Mucosa of stomach (tissue), 1 donor: ENCODE data around the gene OSBP2.

ENCODE experiments used
- H3K27me3 ChIP-seq: one replicate; pipeline ENCODE4 v1.7.0; 2013; ENCODE audit warnings: mild to moderate bottlenecking, low read length; ENCODE audit not compliant: control insufficient read depth, insufficient read depth
- H3K36me3 ChIP-seq: one replicate; pipeline ENCODE4 v1.7.0; 2013; ENCODE audit warnings: low read length; ENCODE audit not compliant: control insufficient read depth, insufficient read depth
- H3K4me1 ChIP-seq: one replicate; pipeline ENCODE4 v1.7.0; 2013; ENCODE audit warnings: mild to moderate bottlenecking, low read length; ENCODE audit not compliant: control insufficient read depth, insufficient read depth
- H3K4me3 ChIP-seq: one replicate; pipeline ENCODE4 v1.7.0; 2013; ENCODE audit warnings: low read length
- H3K9ac ChIP-seq: one replicate; pipeline ENCODE4 v1.7.0; 2013; ENCODE audit warnings: mild to moderate bottlenecking, low read length, moderate library complexity
- H3K9me3 ChIP-seq: one replicate; pipeline ENCODE4 v1.7.0; 2013; ENCODE audit warnings: mild to moderate bottlenecking, low read length, moderate library complexity; ENCODE audit not compliant: control insufficient read depth
- donor health status: Pancreatic carcinoma.

The OSBP2 gene

DNA sequence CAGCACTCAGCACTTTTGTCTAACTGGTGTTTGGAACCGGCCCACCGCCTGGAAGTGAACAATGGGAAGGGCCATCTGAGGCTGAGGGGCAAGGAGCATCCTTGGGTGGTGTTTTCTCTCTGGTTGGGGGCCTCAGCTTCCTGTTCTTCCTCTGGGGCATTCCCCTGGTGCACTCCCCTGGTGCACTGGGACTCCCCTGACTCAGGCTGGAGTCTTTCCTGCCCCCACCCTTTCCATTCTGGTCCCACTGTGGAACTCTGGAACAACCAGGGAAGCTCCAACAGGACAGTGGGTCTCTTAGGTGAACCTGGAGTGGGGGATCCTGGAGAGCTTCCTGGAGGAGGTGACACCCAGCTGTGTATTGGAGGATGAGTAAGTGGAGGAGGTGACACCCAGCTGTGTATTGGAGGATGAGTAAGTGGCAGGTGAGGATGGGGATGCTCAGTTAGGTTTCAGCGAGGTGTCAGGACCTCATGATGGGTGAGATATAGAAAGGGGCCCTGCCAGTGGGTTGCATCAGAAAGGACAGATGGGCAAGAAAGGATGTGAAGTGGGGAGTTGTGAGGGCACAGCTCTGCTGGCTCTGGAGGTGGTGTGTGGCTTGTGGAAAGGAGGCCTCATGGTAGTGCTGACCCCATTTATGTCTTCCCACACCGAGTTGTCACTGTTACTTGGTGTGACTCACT is 132.1 kb downstream of the OSBP2 start:
- Histone ChIP-seq H3K4me3 (no peak overlapping the region), H3K4me1 (no peaks in the 10 kb centered on the region), H3K36me3 (no peaks in the 10 kb centered on the region), H3K27me3 (peaks cover 32% of the 10 kb centered on the region), H3K9me3 (no peaks in the 10 kb centered on the region), H3K9ac (no peak overlapping the region)

DNA sequence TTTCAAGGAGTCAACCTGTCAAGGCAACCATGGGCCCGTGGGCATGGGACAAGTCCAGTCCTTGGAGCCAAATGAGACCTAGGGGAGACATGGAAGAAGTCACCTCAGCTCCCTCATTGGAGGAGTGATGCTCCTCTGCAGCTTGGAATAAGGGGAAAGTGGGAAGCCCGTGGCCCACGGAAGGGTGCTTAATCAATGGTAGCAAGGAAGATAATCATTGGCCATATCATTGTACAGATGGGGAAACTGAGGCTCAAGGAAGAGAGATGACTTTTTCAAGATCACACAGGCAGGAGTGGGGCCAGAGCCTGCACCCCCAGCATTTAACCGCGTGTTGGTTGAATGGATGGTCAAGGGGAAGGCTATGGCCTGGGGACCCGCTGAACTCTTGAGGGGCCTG is 133.0 kb downstream of the OSBP2 start:
- peaks cover 23% of the 10 kb centered on the region for H3K27me3 ChIP-seq
- H3K4me3 ChIP-seq: no peak overlapping the region
- no peaks in the 10 kb centered on the region for H3K4me1 ChIP-seq
- H3K9me3 ChIP-seq: no peaks in the 10 kb centered on the region
- H3K36me3 ChIP-seq: no peaks in the 10 kb centered on the region
- no peak overlapping the region for H3K9ac ChIP-seq

DNA sequence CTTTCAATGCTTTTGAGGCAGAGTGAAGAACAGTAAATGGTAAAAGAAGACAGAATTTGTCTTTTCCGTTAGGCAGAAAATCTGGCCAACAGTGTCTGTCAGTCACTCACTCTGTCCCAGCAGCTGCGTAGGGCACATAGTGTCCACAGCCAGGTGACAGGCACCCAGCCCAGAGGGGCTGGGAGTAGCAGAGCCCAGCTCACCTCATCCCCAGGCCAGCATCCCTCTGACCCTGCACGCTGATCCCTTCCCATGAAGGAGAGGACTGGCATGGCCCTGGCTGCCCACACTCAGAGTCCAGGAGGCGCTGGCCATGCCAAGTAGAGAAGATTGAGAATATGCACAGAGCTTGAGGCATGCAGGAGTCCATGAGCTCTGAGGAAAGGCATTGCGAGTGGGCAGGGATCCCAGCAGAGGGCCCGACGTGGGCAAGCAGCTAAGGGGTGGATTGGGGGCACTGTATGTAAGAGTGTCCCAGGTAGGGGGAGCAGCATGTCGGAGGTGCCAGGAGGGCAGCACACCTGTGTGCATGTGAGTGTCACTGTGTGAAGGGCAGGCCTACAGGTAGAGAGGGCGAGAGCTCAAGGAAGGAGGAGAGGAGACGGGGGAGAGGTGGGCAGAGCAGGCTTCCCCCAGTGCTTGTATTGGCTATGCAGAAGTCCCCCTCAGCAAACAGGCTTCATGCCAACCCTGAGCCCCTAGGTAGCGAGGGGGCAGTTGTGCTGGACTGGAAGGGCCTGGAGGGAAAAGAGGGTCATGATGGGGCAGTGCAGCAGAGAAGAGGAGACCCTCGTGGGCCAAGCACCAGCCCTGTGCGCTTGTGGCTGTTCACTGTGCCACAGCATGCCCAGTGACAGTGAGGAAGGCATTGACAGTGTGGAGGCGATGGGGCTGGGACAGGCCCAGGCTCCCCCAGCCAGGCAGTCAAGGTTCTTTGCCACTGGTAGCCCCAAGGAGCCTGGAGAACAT is 133.8 kb downstream of the OSBP2 start:
- peaks cover 8% of the 10 kb centered on the region for H3K4me1 ChIP-seq
- H3K9ac ChIP-seq: no peak overlapping the region
- no peaks in the 10 kb centered on the region for H3K9me3 ChIP-seq
- H3K36me3 ChIP-seq: no peaks in the 10 kb centered on the region
- peaks cover 15% of the 10 kb centered on the region for H3K27me3 ChIP-seq
- no peak overlapping the region for H3K4me3 ChIP-seq

DNA sequence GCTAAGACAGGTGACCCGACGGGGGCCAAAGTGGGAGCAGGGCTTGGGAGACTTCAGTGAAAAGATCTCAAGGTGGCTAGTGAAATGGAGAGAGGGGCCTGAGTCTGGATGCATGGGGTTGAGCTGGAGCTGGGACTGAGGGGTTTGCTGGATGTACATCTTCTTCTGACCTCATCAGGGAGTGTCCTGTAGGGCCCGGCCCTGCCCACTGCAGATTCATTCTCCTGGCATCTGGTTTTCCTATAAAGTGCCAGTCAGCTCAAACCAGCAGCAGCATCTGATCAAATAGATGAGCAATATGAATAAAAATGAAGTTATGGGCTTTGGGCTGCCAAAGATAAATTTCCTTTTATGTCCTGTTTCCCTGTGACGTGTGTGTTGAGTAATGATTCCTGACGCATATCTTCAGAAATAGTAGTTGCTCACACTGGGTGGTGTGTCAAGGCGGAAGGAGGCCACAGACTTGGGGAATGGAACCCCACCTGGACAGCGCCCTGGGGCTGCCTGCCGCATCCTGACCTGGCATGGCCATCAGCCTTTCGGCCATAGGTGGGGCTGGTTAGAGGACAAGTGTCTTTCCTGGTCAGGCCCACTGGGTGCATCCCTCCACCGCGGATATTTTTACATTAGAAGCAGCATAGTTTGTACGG is 135.4 kb downstream of the OSBP2 start:
- Histone ChIP-seq H3K4me3 (no peak overlapping the region), H3K9me3 (no peaks in the 10 kb centered on the region), H3K36me3 (no peaks in the 10 kb centered on the region), H3K9ac (no peak overlapping the region), H3K4me1 (peaks cover 9% of the 10 kb centered on the region), H3K27me3 (peaks cover under 1% of the 10 kb centered on the region)

DNA sequence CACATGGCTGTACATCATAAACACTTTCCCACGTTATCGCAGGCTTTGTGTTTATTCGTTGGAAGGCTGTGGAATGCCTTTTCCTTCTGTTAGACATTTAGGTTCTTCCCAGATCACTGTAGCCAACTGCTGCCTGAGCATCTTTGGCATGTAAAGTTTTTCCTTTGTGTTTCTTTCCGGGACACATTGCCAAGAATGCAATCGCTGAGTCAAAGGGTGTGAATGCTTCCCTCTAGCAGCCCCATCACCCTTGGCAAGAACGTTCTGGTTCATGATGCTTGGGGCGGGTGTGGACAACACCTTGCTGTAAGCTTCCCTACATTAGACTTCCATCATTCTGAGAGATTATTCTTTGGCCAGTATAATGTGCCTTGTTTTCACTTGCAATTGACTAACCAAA is 136.2 kb downstream of the OSBP2 start:
- Histone ChIP-seq H3K27me3 (no peaks in the 10 kb centered on the region), H3K4me3 (no peak overlapping the region), H3K4me1 (peaks cover 9% of the 10 kb centered on the region), H3K36me3 (no peaks in the 10 kb centered on the region), H3K9me3 (no peaks in the 10 kb centered on the region), H3K9ac (no peak overlapping the region)

DNA sequence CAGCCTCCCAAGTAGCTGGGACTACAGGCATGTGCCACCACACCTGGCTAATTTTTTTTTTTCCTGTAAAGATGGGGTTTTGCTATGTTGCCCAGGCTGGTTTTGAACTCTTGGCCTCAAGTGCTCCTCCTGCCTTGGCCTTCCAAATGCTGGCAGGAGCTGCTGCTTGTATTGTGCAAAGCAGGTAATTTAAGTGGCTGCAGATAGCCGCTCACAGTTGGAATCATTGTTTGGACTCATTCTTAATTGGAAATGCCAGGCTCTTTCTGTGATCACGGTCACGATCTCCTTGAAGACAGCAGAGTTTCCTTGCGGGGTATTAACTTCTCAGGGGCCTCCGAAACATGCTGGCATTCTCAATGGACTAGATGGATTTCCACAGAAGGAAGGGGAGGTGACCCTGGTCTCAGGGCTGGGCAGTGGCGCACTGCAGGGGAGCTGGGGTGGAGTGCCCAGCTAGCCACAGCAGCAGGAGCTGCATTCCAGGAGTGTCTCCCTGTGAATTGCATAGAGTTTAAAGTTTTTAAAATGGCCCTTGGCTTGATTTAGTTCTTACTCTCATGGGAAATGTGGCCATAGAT is 137.8 kb downstream of the OSBP2 start:
- Histone ChIP-seq H3K36me3 (no peaks in the 10 kb centered on the region), H3K27me3 (no peaks in the 10 kb centered on the region), H3K9me3 (no peaks in the 10 kb centered on the region), H3K4me1 (peaks cover 9% of the 10 kb centered on the region), H3K9ac (no peak overlapping the region), H3K4me3 (no peak overlapping the region)

DNA sequence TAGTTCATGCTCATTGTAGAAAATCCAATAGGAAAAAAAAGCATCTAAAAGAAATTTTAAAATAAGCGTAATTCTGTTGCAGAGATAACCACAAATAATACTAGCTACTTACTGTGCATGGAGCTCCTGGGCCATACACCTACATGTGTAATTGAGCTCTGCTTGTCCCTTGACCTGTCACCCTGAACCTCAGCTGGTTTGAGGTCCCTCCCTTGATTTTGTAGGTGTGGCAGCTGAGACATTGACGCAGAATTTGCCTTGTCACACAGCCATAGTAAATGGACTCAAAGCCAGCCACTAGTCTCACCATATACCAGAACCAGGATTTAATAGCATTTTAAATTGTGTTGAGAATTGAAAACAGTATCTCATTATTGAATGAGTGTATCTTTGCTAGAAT is 138.6 kb downstream of the OSBP2 start:
- no peak overlapping the region for H3K4me3 ChIP-seq
- no peaks in the 10 kb centered on the region for H3K27me3 ChIP-seq
- peaks cover 9% of the 10 kb centered on the region for H3K4me1 ChIP-seq
- H3K9me3 ChIP-seq: peaks cover 4% of the 10 kb centered on the region
- no peak overlapping the region for H3K9ac ChIP-seq
- no peaks in the 10 kb centered on the region for H3K36me3 ChIP-seq

DNA sequence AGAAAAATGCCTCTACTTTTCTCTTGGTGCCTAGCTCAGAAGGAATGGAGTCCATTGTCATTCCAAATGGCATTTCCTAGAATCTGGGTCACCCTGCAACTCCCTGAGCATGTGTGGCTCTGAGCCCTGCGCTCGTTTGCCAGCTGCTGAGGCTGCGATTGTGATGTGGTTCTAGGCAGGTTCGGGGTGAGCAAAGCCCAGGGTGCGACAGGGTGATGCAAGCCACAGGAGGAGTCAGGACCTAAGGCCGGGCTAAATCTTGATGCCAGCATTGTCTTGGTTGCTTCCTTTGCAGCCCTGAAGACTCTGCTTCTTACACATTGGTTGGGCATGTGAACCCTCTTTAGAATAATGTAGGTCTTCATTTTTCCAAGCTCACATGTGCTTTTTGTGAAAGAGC is 142.9 kb downstream of the OSBP2 start:
- Histone ChIP-seq H3K4me1 (peaks cover 9% of the 10 kb centered on the region), H3K27me3 (no peaks in the 10 kb centered on the region), H3K9me3 (peaks cover 4% of the 10 kb centered on the region), H3K4me3 (no peak overlapping the region), H3K36me3 (no peaks in the 10 kb centered on the region), H3K9ac (no peak overlapping the region)

DNA sequence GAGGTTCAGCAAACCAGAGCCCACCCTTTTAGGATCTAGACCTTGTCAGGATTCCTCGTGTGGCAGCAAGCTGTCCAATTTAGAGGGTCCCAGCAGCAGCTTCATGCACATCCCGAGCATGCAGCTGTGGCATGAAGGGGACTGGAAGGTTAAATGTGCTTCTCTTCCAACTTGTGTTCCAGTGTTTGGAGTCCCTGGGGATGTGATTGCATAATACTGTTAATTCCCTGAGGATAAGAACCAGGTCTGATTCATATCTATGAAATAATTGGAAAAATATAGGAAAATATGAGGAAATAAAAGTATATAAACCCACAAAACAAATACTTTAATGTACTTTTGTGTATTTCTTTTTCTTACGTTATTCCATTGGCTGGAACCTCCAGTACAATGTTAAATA is 143.4 kb downstream of the OSBP2 start:
- Histone ChIP-seq H3K9me3 (peaks cover 4% of the 10 kb centered on the region), H3K4me1 (peaks cover 5% of the 10 kb centered on the region), H3K4me3 (no peak overlapping the region), H3K9ac (no peak overlapping the region), H3K27me3 (no peaks in the 10 kb centered on the region), H3K36me3 (no peaks in the 10 kb centered on the region)

DNA sequence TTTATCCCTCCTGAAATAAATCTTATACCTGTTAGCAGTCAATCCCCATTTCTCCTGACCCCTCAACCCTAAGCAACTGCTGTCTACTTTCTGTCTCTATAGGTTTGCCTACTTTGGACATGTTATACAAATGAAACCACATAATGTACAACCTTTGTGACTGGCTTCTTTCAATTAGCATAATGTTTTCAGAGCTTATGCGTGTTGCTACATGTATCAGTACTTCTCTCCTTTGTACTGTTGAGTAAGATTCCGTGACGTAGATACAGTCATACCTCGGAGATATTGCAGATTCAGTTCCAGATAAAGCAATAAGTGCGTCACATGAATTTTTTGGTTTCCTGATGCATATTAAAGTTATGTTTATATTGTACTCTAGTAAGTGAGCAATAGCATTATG is 146.6 kb downstream of the OSBP2 start:
- H3K9me3 ChIP-seq: peaks cover 4% of the 10 kb centered on the region
- no peaks in the 10 kb centered on the region for H3K4me1 ChIP-seq
- H3K27me3 ChIP-seq: no peaks in the 10 kb centered on the region
- H3K9ac ChIP-seq: no peak overlapping the region
- no peak overlapping the region for H3K4me3 ChIP-seq
- H3K36me3 ChIP-seq: no peaks in the 10 kb centered on the region

DNA sequence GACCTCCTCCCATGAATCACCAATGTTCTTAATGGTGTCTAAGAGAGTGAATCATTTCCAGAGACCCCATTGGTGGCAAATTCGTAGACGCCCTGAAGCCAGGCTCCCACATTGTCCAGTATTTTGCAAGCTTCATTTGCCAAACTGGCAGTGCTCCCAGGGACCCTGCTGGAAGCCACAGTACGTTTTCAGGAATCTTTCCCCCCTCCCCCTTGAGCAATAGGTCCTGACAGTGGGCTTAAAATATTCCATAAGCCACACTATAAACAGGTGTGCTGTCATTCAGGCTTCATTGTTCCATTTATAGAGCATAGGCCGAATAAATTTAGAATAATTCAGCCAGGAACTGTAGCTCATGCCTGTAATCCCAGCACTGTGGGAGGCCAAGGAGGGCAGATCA is 148.6 kb downstream of the OSBP2 start:
- Histone ChIP-seq H3K4me1 (no peaks in the 10 kb centered on the region), H3K9me3 (no peaks in the 10 kb centered on the region), H3K9ac (no peak overlapping the region), H3K4me3 (no peak overlapping the region), H3K36me3 (no peaks in the 10 kb centered on the region), H3K27me3 (no peaks in the 10 kb centered on the region)

DNA sequence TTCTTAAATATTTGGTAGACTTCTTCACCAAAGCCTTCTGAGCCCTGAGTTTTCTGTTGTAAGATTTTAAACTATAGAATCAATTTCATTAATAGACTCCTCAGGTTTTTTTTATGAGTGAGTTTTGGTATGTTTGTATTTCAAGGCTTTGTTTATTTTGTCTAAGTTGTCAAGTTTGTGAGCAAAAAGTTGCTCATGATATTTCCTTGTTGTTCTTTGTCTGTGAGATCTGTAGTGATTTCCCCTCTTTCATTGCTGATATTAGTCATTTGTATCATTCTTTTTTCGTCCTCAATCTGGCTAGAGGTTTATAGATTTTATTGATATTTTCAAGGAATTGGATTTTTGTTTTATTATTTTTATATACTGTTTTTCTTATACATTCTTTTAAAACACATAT is 152.9 kb downstream of the OSBP2 start:
- H3K36me3 ChIP-seq: no peaks in the 10 kb centered on the region
- H3K9ac ChIP-seq: no peak overlapping the region
- H3K4me3 ChIP-seq: no peak overlapping the region
- H3K9me3 ChIP-seq: no peaks in the 10 kb centered on the region
- no peaks in the 10 kb centered on the region for H3K27me3 ChIP-seq
- H3K4me1 ChIP-seq: no peaks in the 10 kb centered on the region
